Adrenal gland (tissue), 12 donors: Measurements from ENCODE around the gene EDARADD. TPM values are rescaled to one million over a fixed set of nuclear protein-coding genes. Genes with fewer than 3 reads are reported as not detected.

Source experiments
- DNase-seq, 7 donors: peaks; one replicate each; pipeline ENCODE4 v3.0.0-alpha.2; 2019 to 2020
- H3K27ac ChIP-seq, 5 donors: fragments of 200-600 bp; sonication (generic) in 4 of 5; 1 replicate in 3 of 5; 2 replicates in 2 of 5; pipeline versions ENCODE4 v1.5.1 to v1.8.0; 2016 to 2020; ENCODE audit warnings: mild to moderate bottlenecking in 1 of 5
- H3K27me3 ChIP-seq: fragments of 200-600 bp; 2 replicates; pipeline ENCODE4 v1.8.0; 2021
- H3K36me3 ChIP-seq, 2 donors: fragments of 200-600 bp; replicated peaks in 1 of 2; 1 replicate in 1 of 2; 2 replicates in 1 of 2; pipeline versions ENCODE4 v1.5.1 to v1.8.0; 2018 to 2022
- H3K4me1 ChIP-seq, 2 donors: fragments of 200-600 bp; replicated peaks in 1 of 2; 1 replicate in 1 of 2; 2 replicates in 1 of 2; pipeline versions ENCODE4 v1.5.1 to v1.8.0; 2018 to 2021
- H3K4me3 ChIP-seq, 4 donors: fragments of 200-600 bp; sonication (generic) in 3 of 4; one replicate each; pipeline ENCODE4 v1.5.1; 2016 to 2018
- H3K9me3 ChIP-seq, 3 donors: fragments of 200-600 bp; sonication (generic) in 1 of 3; replicated peaks in 1 of 3; 1 replicate in 2 of 3; 2 replicates in 1 of 3; pipeline versions ENCODE4 v1.5.1 to v1.8.0; 2016 to 2021
- POLR2A ChIP-seq, 2 donors: fragments of 450-650 bp; IDR thresholded peaks; one replicate each; pipeline ENCODE4 v1.6.1; 2017; ENCODE audit warnings: antibody characterized with exemption in 2 of 2, mild to moderate bottlenecking in 2 of 2, moderate library complexity in 1 of 2
- WGBS, 4 donors: extraction: QIAGEN DNeasy Blood & Tissue Kit in 2 of 4; methylation state at CpG; one replicate each; pipeline versions ENCODE4 v1.1.5 to v1.1.7; 2013 to 2017; 5-methylcytosine and 5-hydroxymethylcytosine counted together
- intact Hi-C, 2 donors: fragments of 100-400 bp; cut with DNase I; formaldehyde crosslinking; loops; one replicate each; pipeline versions ENCODE4 v1.14.1 to v1.15.0; 2022 to 2023
- polyA plus RNA-seq, 3 donors: library from polyadenylated mRNA; stranded (reverse); fragments of 200-250 nt in 2 of 3; fragments of 350-450 nt in 1 of 3; fragmentation: Illumina TruSeq in 1 of 3; extraction: RNeasy Lipid Tissue Mini Kit (QIAGEN cat#74804) in 1 of 3; gene quantifications; one replicate each; pipeline ENCODE4 v1.2.3, GENCODE V29; 2013 to 2014
- total RNA-seq, 9 donors: library from RNA; depleted of rRNA in 4 of 9; stranded (reverse); fragments of >200 nt in 4 of 9; fragments of 120-200 nt in 1 of 9; fragmentation: NEBNext Ultra II Directional in 1 of 9; extraction: Animal tissue kit (Norgen Biotek cat#: 25700) in 1 of 9; gene quantifications; one replicate each; pipeline versions ENCODE4 v1.1.0 to v1.2.4, GENCODE V29; 2013 to 2023
- TF ChIP-seq, protein P1 (sequence below), 6 experiments: fragments of 450-650 bp in 4 of 6; fragments of 200-600 bp in 2 of 6; sonication (generic) in 1 of 6; IDR thresholded peaks; 1 replicate in 5 of 6; 2 replicates in 1 of 6; pipeline versions ENCODE4 v1.5.1 to v1.8.0; 2016 to 2021; ENCODE audit warnings: antibody characterized with exemption in 6 of 6, mild to moderate bottlenecking in 2 of 6, moderate library complexity in 1 of 6
- donor health status: healthy with polysubstance abuse.
- donor health status: Bipolar disorder and iron deficiency.
- donor health status: DM: yes; HTN: yes; CAD: no.
- donor health status: DM: no; HTN: no; CAD: no.
- donor health status: DM: no; HTN: no; CAD: no.
- donor health status: DM: yes; HTN: yes; CAD: no.

The EDARADD gene
- total and polyA plus RNA-seq, 12 donors = 0.03 to 1.2 (median 0.27) TPM; not detected in 1

DNA sequence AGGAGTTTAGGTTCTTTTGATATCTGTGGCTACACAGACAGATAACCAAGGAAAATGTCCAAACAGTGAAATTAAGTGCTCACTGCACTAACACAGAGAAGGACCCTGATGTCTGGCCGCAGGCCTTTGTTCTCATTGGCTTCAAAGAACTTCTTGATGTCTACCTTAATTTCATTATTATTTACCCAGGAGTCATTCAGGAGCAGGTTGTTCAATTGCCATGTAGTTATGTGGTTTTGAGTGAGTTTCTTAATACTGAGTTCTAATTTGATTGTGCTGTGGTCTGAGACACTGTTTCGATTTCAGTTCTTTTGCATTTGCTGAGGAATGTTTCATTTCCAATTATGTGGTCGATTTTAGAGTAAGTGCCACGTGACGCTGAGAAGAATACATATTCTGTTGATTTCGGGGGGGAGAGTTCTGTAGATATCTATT, 114.5 kb downstream of the EDARADD start:
- intact Hi-C loops = no loop called here
- Histone ChIP-seq H3K4me3 (no peak overlapping the region), H3K27ac (no peak overlapping the region), H3K27me3 (no peaks in the 10 kb centered on the region), H3K36me3 (no peaks in the 10 kb centered on the region), H3K9me3 (no peaks in the 10 kb centered on the region), H3K4me1 (no peaks in the 10 kb centered on the region)
- no peak for DNase-seq
- TF ChIP-seq, protein P1, sequence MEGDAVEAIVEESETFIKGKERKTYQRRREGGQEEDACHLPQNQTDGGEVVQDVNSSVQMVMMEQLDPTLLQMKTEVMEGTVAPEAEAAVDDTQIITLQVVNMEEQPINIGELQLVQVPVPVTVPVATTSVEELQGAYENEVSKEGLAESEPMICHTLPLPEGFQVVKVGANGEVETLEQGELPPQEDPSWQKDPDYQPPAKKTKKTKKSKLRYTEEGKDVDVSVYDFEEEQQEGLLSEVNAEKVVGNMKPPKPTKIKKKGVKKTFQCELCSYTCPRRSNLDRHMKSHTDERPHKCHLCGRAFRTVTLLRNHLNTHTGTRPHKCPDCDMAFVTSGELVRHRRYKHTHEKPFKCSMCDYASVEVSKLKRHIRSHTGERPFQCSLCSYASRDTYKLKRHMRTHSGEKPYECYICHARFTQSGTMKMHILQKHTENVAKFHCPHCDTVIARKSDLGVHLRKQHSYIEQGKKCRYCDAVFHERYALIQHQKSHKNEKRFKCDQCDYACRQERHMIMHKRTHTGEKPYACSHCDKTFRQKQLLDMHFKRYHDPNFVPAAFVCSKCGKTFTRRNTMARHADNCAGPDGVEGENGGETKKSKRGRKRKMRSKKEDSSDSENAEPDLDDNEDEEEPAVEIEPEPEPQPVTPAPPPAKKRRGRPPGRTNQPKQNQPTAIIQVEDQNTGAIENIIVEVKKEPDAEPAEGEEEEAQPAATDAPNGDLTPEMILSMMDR (IDR thresholded peaks at IDR 0.05) = no peak
- TF ChIP-seq POLR2A (IDR thresholded peaks at IDR 0.05) = no peak
- 73 to 91% (median 77%) methylated on average over 6 of the region's 6 CpGs for WGBS, 4 donors

DNA sequence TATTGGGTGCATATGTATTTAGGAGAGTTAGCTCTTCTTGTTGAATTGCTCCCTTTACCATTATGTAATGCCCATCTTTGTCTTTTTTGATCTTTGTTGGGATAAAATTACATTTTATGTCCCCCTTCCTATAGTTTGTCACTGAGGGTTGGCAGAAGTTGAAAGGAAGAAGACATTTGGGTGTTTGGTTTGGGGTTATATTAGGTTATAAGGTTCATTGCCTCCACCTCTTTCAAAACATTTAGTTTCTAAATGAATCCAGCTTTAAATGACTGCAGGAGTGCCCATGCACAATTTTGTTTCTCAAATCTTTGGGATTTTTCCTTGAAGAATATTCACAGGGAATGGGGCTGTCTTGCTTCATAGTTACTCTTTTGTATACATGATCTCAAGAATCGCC, 115.1 kb downstream of the EDARADD start:
- Histone ChIP-seq H3K27me3 (no peaks in the 10 kb centered on the region), H3K4me3 (no peak overlapping the region), H3K27ac (no peak overlapping the region), H3K36me3 (no peaks in the 10 kb centered on the region), H3K4me1 (no peaks in the 10 kb centered on the region), H3K9me3 (no peaks in the 10 kb centered on the region)
- TF ChIP-seq, protein P1 (IDR thresholded peaks at IDR 0.05) = no peak
- TF ChIP-seq POLR2A (IDR thresholded peaks at IDR 0.05) = no peak
- whole genome bisulfite sequencing, 4 donors = 75 to 92% (median 84%) methylated on average over 1 of the region's 1 CpG
- intact Hi-C loops = no loop called here
- DNase-seq = no peak

DNA sequence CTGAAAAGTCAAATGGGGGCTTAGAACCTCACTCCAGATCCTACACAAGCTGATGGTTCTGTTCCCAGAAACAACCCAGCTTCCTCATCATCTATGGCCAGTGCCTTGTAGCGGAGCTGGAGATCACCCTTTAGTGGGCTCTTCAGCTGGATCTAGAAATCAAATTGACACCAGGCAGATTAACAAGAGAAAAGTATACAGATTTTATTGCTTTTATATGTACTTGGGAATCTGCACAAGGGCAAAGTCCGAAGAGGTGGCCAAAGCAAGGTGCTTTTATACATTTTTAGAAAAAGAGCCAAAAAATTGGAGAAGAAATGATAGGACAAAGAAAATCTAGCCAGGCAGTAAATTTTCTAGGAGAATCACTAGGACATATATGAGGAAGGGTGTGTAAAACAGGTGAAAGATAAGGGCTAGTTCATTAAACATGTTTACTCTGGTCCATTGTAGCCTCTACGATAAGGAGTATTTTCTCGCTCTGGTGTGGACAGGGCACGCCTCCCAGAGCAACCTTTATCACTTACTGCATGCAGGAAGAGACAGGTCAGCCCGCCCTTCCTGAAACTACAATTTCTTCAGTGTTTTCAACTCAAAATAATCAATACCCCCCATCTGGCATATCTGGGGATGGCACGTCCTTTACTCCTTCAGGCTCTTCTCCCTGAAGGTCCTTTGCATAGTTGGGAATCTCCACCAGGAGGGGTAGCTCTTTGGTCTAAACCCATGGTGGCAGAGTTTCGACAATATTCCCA, 115.7 kb downstream of the EDARADD start:
- intact Hi-C loops = no loop called here
- no peaks in the 10 kb centered on the region for H3K9me3 ChIP-seq
- no peaks in the 10 kb centered on the region for H3K4me1 ChIP-seq
- TF ChIP-seq, protein P1 (IDR thresholded peaks at IDR 0.05) = no peak
- no peak for TF ChIP-seq POLR2A (IDR thresholded peaks at IDR 0.05)
- H3K36me3 ChIP-seq = no peaks in the 10 kb centered on the region
- no peaks in the 10 kb centered on the region for H3K27me3 ChIP-seq
- no peak overlapping the region for H3K4me3 ChIP-seq
- H3K27ac ChIP-seq = no peak overlapping the region
- no peak for DNase-seq
- 80 to 94% (median 85%) methylated on average over 8 of the region's 8 CpGs for WGBS, 4 donors

DNA sequence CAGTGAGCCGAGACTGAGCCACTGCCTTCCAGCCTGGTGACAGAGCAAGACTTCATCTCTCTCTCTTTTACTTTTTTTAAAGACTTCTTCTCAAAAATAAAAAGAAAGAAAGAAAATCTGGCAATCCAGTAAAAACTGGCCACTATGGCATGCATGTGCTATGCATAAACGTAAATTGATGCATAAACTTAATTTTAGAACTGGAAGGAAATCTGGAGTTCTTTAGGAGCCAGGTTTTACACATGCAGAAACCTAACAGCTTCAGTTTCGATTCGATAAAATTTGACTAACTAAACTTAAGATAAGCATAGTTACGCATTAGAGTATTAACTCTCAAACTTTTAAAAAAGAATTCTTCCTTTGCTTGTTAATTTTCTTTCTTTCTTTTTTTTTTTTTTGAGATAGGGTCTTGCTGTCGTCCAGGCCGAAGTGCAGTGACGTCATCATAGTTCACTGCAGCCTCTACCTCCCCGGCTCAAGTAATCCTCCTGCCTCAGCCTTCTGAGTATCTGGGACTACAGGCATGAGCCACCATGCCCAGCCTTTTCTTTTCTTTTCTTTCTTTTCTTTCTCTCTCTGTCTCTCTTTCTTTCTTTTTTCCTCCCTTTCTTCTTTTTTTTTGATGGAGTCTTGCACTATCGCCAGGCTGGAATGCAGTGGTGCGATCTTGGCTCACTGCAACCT, 117.8 kb downstream of the EDARADD start:
- H3K27me3 ChIP-seq = no peaks in the 10 kb centered on the region
- DNase-seq = no peak
- H3K4me1 ChIP-seq = no peaks in the 10 kb centered on the region
- TF ChIP-seq POLR2A (IDR thresholded peaks at IDR 0.05) = no peak
- TF ChIP-seq, protein P1 (IDR thresholded peaks at IDR 0.05) = no peak
- no peaks in the 10 kb centered on the region for H3K9me3 ChIP-seq
- H3K4me3 ChIP-seq = no peak overlapping the region
- intact Hi-C loops = no loop called here
- no peak overlapping the region for H3K27ac ChIP-seq
- WGBS, 4 donors = 84 to 90% (median 87%) methylated on average over 11 of the region's 11 CpGs
- no peaks in the 10 kb centered on the region for H3K36me3 ChIP-seq
